ENCODE measurements around the gene SLC66A2. TPM values are rescaled to one million over a fixed set of nuclear protein-coding genes. Genes with fewer than 3 reads are reported as not detected.

SLC66A2 gene
- total and polyA plus RNA-seq, 10 of the 15 experiments (the other 5 are each of a cell fraction or from before 2014, with no cell fraction given), result 0.69 to 42.5 (median 14.8) TPM

DNA sequence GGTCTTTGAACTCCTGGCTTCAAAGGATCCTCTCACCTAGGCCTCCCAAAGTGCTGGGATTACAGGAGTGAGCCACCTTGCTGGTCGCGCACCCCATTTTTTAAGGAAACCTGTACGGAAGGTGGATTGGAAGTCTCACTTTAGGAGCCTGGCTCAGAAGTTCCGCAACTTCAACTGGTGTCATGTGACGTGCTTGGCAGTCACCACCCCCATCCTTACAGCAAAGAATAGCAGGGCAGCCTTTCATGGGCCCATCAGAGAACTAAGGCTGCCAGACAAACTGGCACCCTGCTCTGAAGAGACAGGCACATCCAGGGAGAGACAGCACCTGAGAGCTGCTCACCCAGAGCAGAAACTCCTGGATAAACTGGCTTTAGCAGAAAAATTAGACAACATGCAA lies 3.3 kb upstream of the SLC66A2 start (continued):
- TF ChIP-seq, protein P1, sequence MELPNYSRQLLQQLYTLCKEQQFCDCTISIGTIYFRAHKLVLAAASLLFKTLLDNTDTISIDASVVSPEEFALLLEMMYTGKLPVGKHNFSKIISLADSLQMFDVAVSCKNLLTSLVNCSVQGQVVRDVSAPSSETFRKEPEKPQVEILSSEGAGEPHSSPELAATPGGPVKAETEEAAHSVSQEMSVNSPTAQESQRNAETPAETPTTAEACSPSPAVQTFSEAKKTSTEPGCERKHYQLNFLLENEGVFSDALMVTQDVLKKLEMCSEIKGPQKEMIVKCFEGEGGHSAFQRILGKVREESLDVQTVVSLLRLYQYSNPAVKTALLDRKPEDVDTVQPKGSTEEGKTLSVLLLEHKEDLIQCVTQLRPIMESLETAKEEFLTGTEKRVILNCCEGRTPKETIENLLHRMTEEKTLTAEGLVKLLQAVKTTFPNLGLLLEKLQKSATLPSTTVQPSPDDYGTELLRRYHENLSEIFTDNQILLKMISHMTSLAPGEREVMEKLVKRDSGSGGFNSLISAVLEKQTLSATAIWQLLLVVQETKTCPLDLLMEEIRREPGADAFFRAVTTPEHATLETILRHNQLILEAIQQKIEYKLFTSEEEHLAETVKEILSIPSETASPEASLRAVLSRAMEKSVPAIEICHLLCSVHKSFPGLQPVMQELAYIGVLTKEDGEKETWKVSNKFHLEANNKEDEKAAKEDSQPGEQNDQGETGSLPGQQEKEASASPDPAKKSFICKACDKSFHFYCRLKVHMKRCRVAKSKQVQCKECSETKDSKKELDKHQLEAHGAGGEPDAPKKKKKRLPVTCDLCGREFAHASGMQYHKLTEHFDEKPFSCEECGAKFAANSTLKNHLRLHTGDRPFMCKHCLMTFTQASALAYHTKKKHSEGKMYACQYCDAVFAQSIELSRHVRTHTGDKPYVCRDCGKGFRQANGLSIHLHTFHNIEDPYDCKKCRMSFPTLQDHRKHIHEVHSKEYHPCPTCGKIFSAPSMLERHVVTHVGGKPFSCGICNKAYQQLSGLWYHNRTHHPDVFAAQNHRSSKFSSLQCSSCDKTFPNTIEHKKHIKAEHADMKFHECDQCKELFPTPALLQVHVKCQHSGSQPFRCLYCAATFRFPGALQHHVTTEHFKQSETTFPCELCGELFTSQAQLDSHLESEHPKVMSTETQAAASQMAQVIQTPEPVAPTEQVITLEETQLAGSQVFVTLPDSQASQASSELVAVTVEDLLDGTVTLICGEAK (IDR thresholded peaks at IDR 0.05; ENCODE audit: borderline replicate concordance), result no peak
- TF ChIP-seq, protein P2, sequence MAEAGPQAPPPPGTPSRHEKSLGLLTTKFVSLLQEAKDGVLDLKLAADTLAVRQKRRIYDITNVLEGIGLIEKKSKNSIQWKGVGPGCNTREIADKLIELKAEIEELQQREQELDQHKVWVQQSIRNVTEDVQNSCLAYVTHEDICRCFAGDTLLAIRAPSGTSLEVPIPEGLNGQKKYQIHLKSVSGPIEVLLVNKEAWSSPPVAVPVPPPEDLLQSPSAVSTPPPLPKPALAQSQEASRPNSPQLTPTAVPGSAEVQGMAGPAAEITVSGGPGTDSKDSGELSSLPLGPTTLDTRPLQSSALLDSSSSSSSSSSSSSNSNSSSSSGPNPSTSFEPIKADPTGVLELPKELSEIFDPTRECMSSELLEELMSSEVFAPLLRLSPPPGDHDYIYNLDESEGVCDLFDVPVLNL (IDR thresholded peaks at IDR 0.05; ENCODE audit: low read depth, low read length), result no peak
- TF ChIP-seq ESRRA (IDR thresholded peaks at IDR 0.05; ENCODE audit: low read length), result no peak

DNA sequence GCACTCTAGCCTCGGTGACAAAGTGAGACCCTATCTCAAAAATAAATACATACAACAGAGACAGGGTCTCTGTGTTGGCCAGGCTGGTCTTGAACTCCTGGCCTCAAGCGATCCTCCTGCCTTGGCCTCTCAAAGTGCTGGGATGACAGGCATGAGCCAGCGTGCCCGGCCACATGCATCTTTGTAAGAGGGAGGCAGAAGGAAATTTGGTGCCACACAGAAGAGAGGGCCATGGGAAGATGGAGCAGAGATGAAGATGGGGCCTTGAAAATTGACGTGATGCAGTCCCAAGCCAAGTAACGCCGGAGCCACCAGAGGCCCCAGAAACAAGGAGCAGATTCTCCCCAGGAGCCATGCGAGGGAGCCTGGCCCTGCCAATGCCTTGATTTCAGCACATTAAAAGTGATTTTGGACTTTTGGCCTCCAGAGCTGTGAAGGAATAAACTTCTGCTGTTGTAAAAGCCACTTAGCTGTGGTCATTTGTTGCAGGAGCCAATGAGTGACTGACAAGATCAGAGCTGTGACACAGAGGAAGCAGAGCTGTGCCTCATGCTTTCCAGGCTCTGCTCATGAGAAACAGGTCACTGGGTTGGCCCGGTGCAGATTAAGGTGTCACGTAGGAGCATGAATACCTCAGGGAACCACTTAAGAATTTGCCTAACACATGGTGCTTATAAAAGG lies 2.7 kb upstream of the SLC66A2 start:
- peaks cover 7% of the 10 kb centered on the region for H3K4me1 ChIP-seq (ENCODE audit: control insufficient read depth, insufficient read depth, low read length)
- H3K79me2 ChIP-seq (ENCODE audit: control insufficient read depth, insufficient read depth, low read length), result peaks cover 18% of the 10 kb centered on the region
- TF ChIP-seq, protein P3, sequence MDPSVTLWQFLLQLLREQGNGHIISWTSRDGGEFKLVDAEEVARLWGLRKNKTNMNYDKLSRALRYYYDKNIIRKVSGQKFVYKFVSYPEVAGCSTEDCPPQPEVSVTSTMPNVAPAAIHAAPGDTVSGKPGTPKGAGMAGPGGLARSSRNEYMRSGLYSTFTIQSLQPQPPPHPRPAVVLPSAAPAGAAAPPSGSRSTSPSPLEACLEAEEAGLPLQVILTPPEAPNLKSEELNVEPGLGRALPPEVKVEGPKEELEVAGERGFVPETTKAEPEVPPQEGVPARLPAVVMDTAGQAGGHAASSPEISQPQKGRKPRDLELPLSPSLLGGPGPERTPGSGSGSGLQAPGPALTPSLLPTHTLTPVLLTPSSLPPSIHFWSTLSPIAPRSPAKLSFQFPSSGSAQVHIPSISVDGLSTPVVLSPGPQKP (IDR thresholded peaks at IDR 0.05; ENCODE audit: low read depth, low read length), result no peak
- DNase-seq (ENCODE audit: low read depth, low spot score), result no peak
- no TSS peak for BruUV-seq (replicated peaks)
- H3K4me3 ChIP-seq, result no peak overlapping the region
- POLR2A ChIA-PET, result no interaction called here
- 72% methylated on average over 10 of the region's 10 CpGs for WGBS (ENCODE audit: insufficient coverage, insufficient replicate concordance, low lambda C conversion rate, missing lambda C conversion rate)
- H3K9me3 ChIP-seq (replicated peaks; ENCODE audit: control insufficient read depth, insufficient read depth, low read length), result no peaks in the 10 kb centered on the region
- FAIRE-seq, result no peak
- RAD21 ChIA-PET (ENCODE audit: unreplicated experiment), result interaction anchor here (0.8 to 1.8 kb wide), 2 partner anchors 9 to 573 kb away, joined by 3 to 6 read pairs; no protein-coding TSS in a partner anchor
- no peaks in the 10 kb centered on the region for H4K20me1 ChIP-seq (ENCODE audit: control insufficient read depth, insufficient read depth)
- H3K27ac ChIP-seq (ENCODE audit: control insufficient read depth, insufficient read depth), result no peak overlapping the region
- H3K4me2 ChIP-seq (ENCODE audit: control insufficient read depth, insufficient read depth), result no peak overlapping the region
- H3K36me3 ChIP-seq (ENCODE audit: control insufficient read depth in 2 of 2, insufficient read depth in 2 of 2, low read length in 1 of 2), result no peaks in the 10 kb centered on the region
- no peak overlapping the region for H2AFZ ChIP-seq (ENCODE audit: control insufficient read depth, low read depth, low read length)
- intact Hi-C loops (cut with micrococcal nuclease; ENCODE audit: unreplicated experiment) (loop anchor here (5.0 kb wide), 1 partner anchor 33 kb away; the partner anchor contains the start of gene TXNL4A), in situ Hi-C loops (cut with MboI) (loop anchor here (10.0 kb wide), 1 partner anchor 559 kb away; the partner anchor contains the start of gene NFATC1)
- no peak for ATAC-seq
- no peaks in the 10 kb centered on the region for H3K27me3 ChIP-seq (replicated peaks in 1 of 2; ENCODE audit: control insufficient read depth in 2 of 2, insufficient read depth in 2 of 2, low read length in 1 of 2)
- SMC1A ChIA-PET (ENCODE audit: uncharacterized antibody, unreplicated experiment), result interaction anchor here (1.7 to 1.8 kb wide), 2 partner anchors 9 to 33 kb away, joined by 5 read pairs; no protein-coding TSS in a partner anchor
- no peak overlapping the region for H3K9ac ChIP-seq (ENCODE audit: control insufficient read depth, insufficient read depth, low read length)
- CTCF ChIA-PET, result interaction anchor here (0.6 to 1.7 kb wide), 2 partner anchors 8 to 194 kb away, joined by 3 to 7 read pairs; no protein-coding TSS in a partner anchor

Measured in GM12878 (cell line).